Naive B cell (primary cell): ENCODE results near the gene FBXW7. TPM values are rescaled to one million over a fixed set of nuclear protein-coding genes. Genes with fewer than 3 reads are reported as not detected.

Experiments used
- ATAC-seq, 2 donors: fragments of 150-1000 bp; cut with Tn5 transposase; 2 replicates each; pipeline ENCODE4 v1.10.0; 2021; ENCODE audit warnings: low read depth in 2 of 2, mild to moderate bottlenecking in 2 of 2, moderate library complexity in 2 of 2
- DNase-seq: peaks from one replicate; pipeline ENCODE4 v3.0.0; 2022
- H3K27ac Mint-ChIP-seq, 6 donors: one replicate each; pipeline ENCODE4 v1.8.0; 2020 to 2022; ENCODE audit warnings: mild to moderate bottlenecking in 6 of 6, mixed read lengths in 6 of 6, moderate library complexity in 5 of 6, inconsistent platforms in 2 of 6
- H3K27me3 Mint-ChIP-seq, 3 donors: one replicate each; pipeline ENCODE4 v1.8.0; 2021 to 2022; ENCODE audit warnings: mixed read lengths in 3 of 3, mild to moderate bottlenecking in 1 of 3
- H3K36me3 Mint-ChIP-seq, 2 donors: one replicate each; pipeline ENCODE4 v1.8.0; 2020 to 2022; ENCODE audit warnings: mixed read lengths in 2 of 2, inconsistent platforms in 1 of 2, mild to moderate bottlenecking in 1 of 2
- H3K4me1 Mint-ChIP-seq, 3 donors: one replicate each; pipeline ENCODE4 v1.8.0; 2020 to 2022; ENCODE audit warnings: mixed read lengths in 3 of 3, inconsistent platforms in 1 of 3, mild to moderate bottlenecking in 1 of 3, moderate library complexity in 1 of 3
- H3K4me3 Mint-ChIP-seq, 8 donors: one replicate each; pipeline ENCODE4 v1.8.0; 2020 to 2022; ENCODE audit warnings: mild to moderate bottlenecking in 8 of 8, mixed read lengths in 8 of 8, moderate library complexity in 8 of 8, inconsistent platforms in 2 of 8
- H3K9me3 Mint-ChIP-seq, 7 donors: one replicate each; pipeline ENCODE4 v1.8.0; 2020 to 2022; ENCODE audit warnings: mixed read lengths in 7 of 7, mild to moderate bottlenecking in 5 of 7, inconsistent platforms in 2 of 7, moderate library complexity in 1 of 7
- polyA plus RNA-seq, 6 donors: library from polyadenylated mRNA; unstranded; fragments of 300-500 nt; fragmentation: Illumina TruSeq; gene quantifications; one replicate each; pipeline ENCODE4 v1.2.3, GENCODE V29; 2021; ENCODE audit warnings: low read depth in 6 of 6

Gene FBXW7
- polyA plus RNA-seq, 6 donors from 2014 or later: 35.6 to 64.2 (median 39.0) TPM

DNA sequence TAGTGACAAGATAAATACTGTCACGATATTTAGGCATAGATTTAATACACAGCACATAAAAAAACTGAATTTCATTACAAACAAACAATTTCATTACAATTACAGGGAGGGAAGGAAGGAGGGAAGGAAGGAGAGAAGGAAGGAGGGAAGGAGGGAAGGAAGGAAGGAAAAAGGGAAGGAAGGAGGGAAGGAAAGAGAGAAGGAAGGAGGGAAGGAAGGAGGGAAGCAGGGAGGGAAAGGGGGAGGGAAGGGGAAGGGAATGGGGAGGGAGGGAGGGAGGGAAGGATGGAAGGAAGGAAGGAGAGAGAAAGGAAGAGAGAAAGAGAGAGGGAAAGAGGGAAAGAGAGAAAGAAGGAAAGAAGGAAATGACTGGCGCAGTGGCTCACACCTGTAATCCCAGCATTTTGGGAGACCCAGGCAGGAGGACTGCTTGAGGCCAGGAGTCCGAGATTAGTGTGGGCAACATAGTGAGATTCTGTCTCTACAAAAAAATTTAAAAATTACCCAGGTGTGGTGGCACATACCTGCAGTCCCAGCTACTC is 64.6 kb downstream of the FBXW7 start:
- H3K4me3 Mint-ChIP-seq: no peak overlapping the region
- peaks cover 0 to 5% (median 0%) of the 10 kb centered on the region in 7 donors for H3K9me3 Mint-ChIP-seq
- ATAC-seq (no peak), DNase-seq (no peak)
- H3K27ac Mint-ChIP-seq: peak overlapping the region in 2 of 6 donors; percentile 52 to 81
- H3K4me1 Mint-ChIP-seq: peaks cover 11 to 27% (median 12%) of the 10 kb centered on the region in 3 donors
- H3K36me3 Mint-ChIP-seq: peaks cover 0 to 4% of the 10 kb centered on the region in 2 donors
- H3K27me3 Mint-ChIP-seq: no peaks in the 10 kb centered on the region

DNA sequence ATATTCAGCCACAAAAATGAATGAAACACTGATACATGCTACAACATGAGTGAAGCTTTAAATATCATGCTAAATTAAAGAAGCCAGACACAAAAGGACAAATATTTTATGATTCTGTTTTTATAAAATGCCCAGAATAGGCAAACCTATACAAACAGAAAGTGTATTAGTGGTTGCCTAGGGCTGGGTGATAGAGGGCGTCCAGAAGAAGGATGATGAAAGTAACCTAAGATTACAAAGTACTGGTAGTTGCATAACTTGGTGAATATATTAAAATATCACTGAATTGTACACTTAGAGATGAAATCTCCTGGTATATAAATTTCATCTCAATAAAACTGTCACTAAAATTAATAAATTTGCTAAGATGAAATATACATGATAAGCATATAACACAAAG is 67.5 kb downstream of the FBXW7 start:
- Mint-ChIP-seq H3K4me1 (peaks cover 22 to 31% (median 27%) of the 10 kb centered on the region in 3 donors), H3K36me3 (peaks cover 0 to 4% of the 10 kb centered on the region in 2 donors), H3K4me3 (no peak overlapping the region), H3K27ac (no peak overlapping the region), H3K9me3 (peaks cover 0 to 5% (median 0%) of the 10 kb centered on the region in 7 donors), H3K27me3 (no peaks in the 10 kb centered on the region)
- DNase-seq: no peak
- ATAC-seq: no peak

DNA sequence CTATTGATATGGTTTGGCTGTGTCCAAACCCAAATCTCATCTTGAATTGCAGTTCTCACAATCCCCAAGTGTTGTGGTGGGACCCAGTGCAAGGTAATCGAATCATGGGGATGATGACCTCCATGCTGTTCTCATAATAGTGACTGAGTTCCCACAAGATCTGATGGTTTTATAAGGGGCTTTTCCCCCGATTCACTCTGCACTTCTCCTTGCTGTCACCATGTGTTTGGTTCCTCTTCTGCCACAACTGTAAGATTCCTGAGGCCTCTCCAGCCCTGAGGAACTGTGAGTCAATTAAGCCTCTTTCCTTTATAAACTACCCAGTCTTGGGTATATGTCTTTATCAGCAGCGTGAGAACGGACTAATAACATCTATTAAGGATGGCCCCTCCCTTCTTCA is 68.8 kb downstream of the FBXW7 start:
- no peak for ATAC-seq
- Mint-ChIP-seq H3K36me3 (peaks cover 0 to 1% of the 10 kb centered on the region in 2 donors), H3K4me1 (peaks cover 33 to 44% (median 40%) of the 10 kb centered on the region in 3 donors), H3K27ac (peak overlapping the region in 3 of 6 donors; percentile 57 to 81 (median 67)), H3K9me3 (peaks cover 0 to 5% (median 0%) of the 10 kb centered on the region in 7 donors), H3K27me3 (no peaks in the 10 kb centered on the region), H3K4me3 (no peak overlapping the region)
- no peak for DNase-seq

DNA sequence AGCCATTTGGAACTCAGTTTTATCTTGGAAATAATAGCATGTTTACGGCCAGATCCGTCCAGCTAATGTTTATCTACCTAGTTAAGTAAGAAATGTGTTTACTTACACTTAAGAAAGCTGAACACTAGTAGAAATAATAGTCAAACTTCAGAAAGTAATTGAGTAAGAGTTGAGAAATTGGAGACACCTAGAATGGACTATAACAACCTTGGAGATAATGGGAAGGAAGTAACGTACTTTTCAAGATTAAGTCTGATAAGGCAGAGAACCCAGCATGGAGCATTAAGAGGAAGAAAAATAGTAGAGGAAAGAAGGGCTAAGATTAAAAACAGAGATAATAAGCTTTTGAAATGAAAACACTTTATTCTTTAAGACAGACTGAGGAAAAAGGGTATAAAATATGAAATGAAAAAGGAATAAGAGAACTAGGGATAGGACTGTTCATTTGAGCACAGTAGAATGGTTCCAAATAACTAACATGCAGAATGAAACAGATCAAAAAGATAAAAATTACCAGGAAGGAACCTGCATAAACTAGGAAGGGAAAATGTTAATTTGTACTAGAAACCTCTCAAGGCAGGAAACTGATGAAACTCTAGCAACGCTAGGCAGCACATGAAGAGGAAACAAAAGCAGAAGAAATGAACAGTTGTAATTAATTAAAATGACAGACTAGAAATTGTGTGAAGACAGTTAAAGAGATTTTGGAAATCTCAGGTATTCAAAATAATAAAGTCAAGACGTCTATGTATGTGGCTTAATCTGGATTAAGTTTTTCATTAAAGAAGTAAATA is 71.7 kb downstream of the FBXW7 start:
- Mint-ChIP-seq H3K27ac (peak overlapping the region; percentile 55 to 97 (median 88)), H3K27me3 (no peaks in the 10 kb centered on the region), H3K4me1 (peaks cover 50 to 69% (median 59%) of the 10 kb centered on the region in 3 donors), H3K36me3 (no peaks in the 10 kb centered on the region), H3K9me3 (no peaks in the 10 kb centered on the region), H3K4me3 (peak overlapping the region; percentile 15 to 86 (median 60))
- DNase-seq: peak; percentile 14
- ATAC-seq: peak; percentile 55 to 74

DNA sequence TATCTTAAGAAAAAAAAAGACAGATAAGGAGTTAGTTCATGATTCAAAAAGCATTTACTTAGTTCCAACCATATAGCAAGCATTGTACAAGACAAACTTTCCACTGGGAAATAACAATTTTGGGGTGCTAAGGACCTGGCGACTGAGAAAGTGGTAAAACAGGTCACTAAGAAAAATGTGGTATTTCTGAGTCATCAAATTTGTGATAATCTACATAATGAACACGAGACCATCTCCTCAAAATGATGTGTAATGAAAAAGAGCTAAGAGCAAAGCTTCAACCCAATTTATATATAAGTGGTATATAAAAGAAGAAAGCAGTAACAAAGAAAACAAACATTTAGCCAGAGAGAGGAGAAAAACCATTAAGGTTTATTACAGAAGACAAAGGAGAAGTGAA is 72.3 kb downstream of the FBXW7 start:
- ATAC-seq (no peak), DNase-seq (no peak)
- Mint-ChIP-seq H3K4me1 (peaks cover 57 to 76% (median 65%) of the 10 kb centered on the region in 3 donors), H3K9me3 (no peaks in the 10 kb centered on the region), H3K27me3 (no peaks in the 10 kb centered on the region), H3K36me3 (no peaks in the 10 kb centered on the region), H3K27ac (peak overlapping the region; percentile 55 to 97 (median 80)), H3K4me3 (peak overlapping the region in 7 of 8 donors; percentile 15 to 85 (median 53))

DNA sequence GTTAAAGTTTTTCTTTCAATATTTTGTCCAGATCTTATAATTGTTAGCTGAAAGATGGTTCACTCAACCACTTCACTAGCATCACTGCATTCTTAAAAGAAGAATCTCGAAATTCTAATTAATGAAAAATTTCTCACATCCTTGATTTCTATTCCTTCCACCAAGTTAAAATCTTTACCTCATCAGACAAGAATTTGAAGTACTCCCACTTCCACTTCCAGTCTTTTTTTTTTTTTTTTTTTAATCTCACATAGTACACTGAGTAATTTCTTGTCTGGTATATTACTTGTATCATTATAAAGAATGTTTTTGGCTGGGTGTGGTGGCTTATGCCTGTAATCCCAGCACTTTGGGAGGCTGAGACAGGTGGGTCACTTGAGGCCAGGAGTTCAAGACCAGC is 73.2 kb downstream of the FBXW7 start:
- ATAC-seq (no peak), DNase-seq (no peak)
- no peaks in the 10 kb centered on the region for H3K27me3 Mint-ChIP-seq
- peak overlapping the region; percentile 55 to 97 (median 78) for H3K27ac Mint-ChIP-seq
- peak overlapping the region in 2 of 8 donors; percentile 47 to 57 for H3K4me3 Mint-ChIP-seq
- peaks cover 61 to 77% (median 73%) of the 10 kb centered on the region in 3 donors for H3K4me1 Mint-ChIP-seq
- no peaks in the 10 kb centered on the region for H3K9me3 Mint-ChIP-seq
- H3K36me3 Mint-ChIP-seq: no peaks in the 10 kb centered on the region

DNA sequence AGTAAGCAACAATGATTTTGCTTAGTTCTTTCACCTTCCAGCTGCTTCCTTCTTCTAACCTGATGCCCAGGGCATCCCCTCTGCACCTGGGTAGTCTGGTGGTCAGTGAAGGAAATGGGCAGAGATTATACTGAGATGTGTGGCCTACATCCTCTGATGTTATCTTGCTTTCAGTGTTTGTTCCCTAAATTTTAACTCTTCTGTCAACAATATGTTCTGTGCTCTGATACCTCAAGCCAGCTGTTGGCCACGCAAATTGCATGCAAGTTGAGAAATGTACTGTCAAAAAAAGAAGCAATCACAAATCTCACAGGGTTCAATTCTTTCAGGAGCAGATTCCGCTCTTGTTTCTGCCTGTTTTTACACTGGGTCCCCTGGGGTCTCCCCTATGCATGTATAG is 73.8 kb downstream of the FBXW7 start:
- Mint-ChIP-seq H3K4me1 (peaks cover 59 to 74% (median 73%) of the 10 kb centered on the region in 3 donors), H3K27me3 (no peaks in the 10 kb centered on the region), H3K4me3 (peak overlapping the region in 6 of 8 donors; percentile 21 to 68 (median 44)), H3K36me3 (no peaks in the 10 kb centered on the region), H3K9me3 (no peaks in the 10 kb centered on the region), H3K27ac (peak overlapping the region in 5 of 6 donors; percentile 39 to 84 (median 69))
- ATAC-seq: peak; percentile 38 to 66
- peak; percentile 30 for DNase-seq

DNA sequence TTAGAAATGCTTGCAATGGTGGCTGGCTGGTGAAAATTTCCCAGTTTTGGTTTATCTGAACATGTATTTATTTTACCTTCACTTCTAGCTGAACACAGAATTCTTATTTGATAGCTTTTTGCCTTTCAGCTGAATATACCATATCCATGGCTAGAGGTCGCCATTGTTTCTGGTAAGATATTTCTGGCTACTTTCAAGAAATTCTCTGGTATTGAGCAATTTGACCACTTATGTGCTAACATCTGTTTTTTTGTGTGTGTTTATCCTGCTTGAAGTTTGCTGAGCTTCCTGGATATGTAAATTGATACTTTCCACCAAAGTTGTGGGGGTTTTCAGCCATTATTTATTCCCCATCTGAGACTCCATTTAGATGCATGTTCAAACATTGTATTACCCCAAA is 75.4 kb downstream of the FBXW7 start:
- no peak for ATAC-seq
- no peaks in the 10 kb centered on the region for H3K9me3 Mint-ChIP-seq

DNA sequence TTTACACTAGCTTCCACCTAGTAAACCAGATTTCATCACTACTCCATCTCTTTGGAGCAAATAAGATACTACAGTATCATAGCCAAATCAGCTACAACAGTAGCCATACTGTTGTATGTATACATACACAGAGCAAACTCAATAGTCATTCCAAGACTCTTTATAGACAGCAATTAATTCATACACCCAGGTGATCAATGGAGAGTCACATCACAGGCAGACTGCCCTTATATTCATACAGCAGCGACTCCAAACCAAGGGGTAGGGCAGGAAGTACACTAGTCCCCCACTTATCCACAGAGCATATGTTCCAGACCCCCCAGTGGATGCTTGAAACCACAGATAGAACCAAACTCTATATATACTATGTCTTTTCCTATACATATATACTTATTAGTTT is 76.6 kb downstream of the FBXW7 start:
- DNase-seq: no peak
- Mint-ChIP-seq H3K9me3 (no peaks in the 10 kb centered on the region), H3K4me1 (peaks cover 67 to 78% (median 75%) of the 10 kb centered on the region in 3 donors), H3K27me3 (no peaks in the 10 kb centered on the region), H3K27ac (peak overlapping the region in 5 of 6 donors; percentile 41 to 83 (median 70)), H3K36me3 (no peaks in the 10 kb centered on the region), H3K4me3 (peak overlapping the region in 4 of 8 donors; percentile 4 to 54 (median 24))
- no peak for ATAC-seq

More for the DNA sequence above, 75.4 kb downstream of the FBXW7 start:
- H3K36me3 Mint-ChIP-seq: no peaks in the 10 kb centered on the region
- H3K4me1 Mint-ChIP-seq: peaks cover 65 to 76% (median 76%) of the 10 kb centered on the region in 3 donors
- H3K27ac Mint-ChIP-seq: peak overlapping the region; percentile 26 to 88 (median 62)
- peak overlapping the region in 5 of 8 donors; percentile 45 to 66 (median 47) for H3K4me3 Mint-ChIP-seq
- no peak for DNase-seq
- H3K27me3 Mint-ChIP-seq: no peaks in the 10 kb centered on the region

DNA sequence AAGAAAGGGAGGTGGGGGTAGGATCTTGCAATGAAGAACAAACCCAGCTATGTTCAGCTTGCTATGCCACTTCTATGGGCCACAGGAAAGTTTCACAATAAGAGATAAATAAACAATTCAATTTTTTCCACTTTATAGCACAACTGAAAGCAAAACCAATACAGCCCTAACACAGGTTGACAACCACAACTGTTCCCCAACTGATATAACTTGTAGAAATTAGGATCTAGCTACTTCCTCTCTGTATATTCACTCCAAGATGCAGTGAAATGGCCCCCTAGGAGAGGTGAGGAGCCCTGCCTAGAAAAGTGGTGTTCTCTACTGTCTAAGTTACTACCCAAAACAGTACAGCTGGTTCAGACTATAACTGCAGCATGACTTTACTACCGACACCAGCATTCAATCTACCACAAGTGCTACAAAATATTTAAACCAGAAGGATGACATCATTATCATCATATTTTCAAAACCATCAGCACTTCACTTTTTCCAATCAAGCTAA is 77.0 kb downstream of the FBXW7 start:
- peak; percentile 64 to 79 for ATAC-seq
- Mint-ChIP-seq H3K9me3 (no peaks in the 10 kb centered on the region), H3K4me1 (peaks cover 66 to 78% (median 73%) of the 10 kb centered on the region in 3 donors), H3K4me3 (peak overlapping the region; percentile 4 to 74 (median 24)), H3K27me3 (no peaks in the 10 kb centered on the region), H3K27ac (peak overlapping the region; percentile 62 to 83 (median 72)), H3K36me3 (no peaks in the 10 kb centered on the region)
- DNase-seq: no peak

DNA sequence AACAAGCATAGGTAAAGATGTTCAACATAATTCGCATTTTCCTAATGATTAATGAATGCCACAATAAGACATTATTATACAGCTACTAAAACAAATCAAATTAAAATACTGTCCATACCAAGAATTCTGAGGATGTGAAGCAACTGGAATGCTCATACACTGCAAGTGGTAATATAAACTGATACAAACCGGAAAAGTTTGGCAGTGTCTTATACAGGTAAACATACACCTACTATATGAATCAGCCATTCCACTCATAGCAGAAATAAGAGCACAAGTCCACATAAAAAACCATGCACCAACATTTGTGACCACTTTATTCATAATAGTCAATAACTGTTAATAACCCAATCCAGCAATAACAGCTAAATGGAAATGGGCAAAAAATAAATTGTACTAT is 79.3 kb downstream of the FBXW7 start:
- DNase-seq (no peak), ATAC-seq (no peak)
- no peaks in the 10 kb centered on the region for H3K9me3 Mint-ChIP-seq
- H3K36me3 Mint-ChIP-seq: no peaks in the 10 kb centered on the region
- peaks cover 46 to 55% (median 54%) of the 10 kb centered on the region in 3 donors for H3K4me1 Mint-ChIP-seq
- no peak overlapping the region for H3K4me3 Mint-ChIP-seq
- H3K27ac Mint-ChIP-seq: peak overlapping the region in 3 of 6 donors; percentile 27 to 71 (median 50)
- H3K27me3 Mint-ChIP-seq: no peaks in the 10 kb centered on the region

DNA sequence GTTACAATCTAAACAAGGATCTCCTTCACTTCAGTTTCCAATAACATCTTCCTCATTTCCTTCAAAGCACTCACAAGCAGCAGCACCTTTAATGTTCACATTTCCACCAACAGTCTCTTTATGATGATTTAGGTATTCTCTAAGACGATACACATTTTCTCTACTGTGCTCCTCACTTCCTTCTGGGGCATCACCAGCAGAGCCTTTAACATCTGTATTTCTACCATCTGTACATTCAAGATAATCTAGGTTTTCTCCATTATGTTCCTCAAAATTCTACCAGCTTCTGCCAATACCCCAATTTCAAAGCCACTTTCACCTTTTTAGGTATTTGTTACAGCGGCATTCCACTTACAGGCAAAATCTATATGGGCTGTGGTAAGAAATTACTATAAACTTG is 80.6 kb downstream of the FBXW7 start:
- H3K4me3 Mint-ChIP-seq: no peak overlapping the region
- peaks cover 41 to 53% (median 47%) of the 10 kb centered on the region in 3 donors for H3K4me1 Mint-ChIP-seq
- ATAC-seq (no peak), DNase-seq (no peak)
- H3K36me3 Mint-ChIP-seq: no peaks in the 10 kb centered on the region
- H3K27ac Mint-ChIP-seq: peak overlapping the region in 3 of 6 donors; percentile 19 to 59 (median 48)
- H3K9me3 Mint-ChIP-seq: no peaks in the 10 kb centered on the region
- no peaks in the 10 kb centered on the region for H3K27me3 Mint-ChIP-seq

DNA sequence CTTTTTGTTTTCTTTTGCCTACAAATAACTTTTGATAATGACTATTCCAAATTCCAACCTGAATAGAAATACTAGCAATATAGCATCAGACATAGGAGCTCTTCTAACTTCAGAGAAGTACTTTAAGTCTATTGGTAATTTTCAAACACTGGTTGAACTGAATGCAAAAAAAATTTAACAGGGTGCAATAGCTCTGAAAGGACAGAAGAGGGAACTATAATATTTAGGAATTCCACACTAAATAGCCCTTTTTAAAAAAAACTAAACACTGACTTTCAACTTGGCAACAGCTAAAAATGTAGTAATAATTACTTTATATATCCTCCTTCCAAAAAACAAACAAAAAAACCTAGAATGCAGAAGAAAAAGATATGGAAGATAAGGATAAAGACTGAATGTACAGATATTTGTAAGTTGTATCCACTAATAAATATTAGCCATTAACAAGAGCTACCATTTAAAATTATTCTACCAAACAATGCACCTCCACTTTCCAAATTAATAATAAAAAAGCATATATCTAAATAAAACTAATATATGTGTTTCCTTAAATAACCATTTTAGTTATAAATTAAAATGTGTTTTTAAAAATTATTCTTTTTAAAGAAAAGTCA is 81.4 kb downstream of the FBXW7 start:
- Mint-ChIP-seq H3K4me1 (peaks cover 38 to 53% (median 46%) of the 10 kb centered on the region in 3 donors), H3K27ac (peak overlapping the region in 3 of 6 donors; percentile 3 to 56 (median 9)), H3K27me3 (no peaks in the 10 kb centered on the region), H3K9me3 (no peaks in the 10 kb centered on the region), H3K4me3 (no peak overlapping the region), H3K36me3 (no peaks in the 10 kb centered on the region)
- DNase-seq (no peak), ATAC-seq (no peak)
